ENCODE results near the gene USP40.

Gene USP40

DNA sequence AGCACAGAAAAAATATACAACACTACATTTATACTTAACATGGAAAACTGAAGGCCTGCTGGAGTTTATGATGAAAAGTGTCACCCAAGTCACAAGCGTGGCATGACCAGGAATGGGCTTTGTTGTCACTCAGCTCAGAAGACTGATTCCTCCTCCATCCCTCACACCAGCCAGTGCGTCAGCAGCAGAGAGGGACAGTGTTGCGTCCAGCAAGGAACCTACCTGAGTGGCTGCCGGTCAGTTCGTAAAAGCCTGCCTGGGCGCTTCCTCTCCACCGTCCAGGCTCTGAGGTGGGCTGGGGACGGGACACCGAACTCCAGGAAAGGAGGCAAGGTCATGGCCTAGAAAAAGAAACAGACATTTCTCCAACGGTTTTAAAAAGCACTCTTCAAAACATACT is 77.4 kb downstream of the USP40 start:
- Histone ChIP-seq H3K27me3 (ENCODE audit: insufficient read depth, low read length, poor library complexity, severe bottlenecking) (no peaks in the 10 kb centered on the region), H3K9ac (ENCODE audit: low read depth, low read length, poor library complexity, severe bottlenecking) (no peak overlapping the region), H3K36me3 (ENCODE audit: insufficient read depth, low read length) (peaks cover 8% of the 10 kb centered on the region; the same call in 1 of the 2 replicates), H3F3A (ENCODE audit: low read depth) (no peaks in the 10 kb centered on the region), H3K79me2 (ENCODE audit: insufficient read depth, low read length) (no peaks in the 10 kb centered on the region), H3K4me1 (ENCODE audit: insufficient read depth, low read length, poor library complexity, severe bottlenecking) (no peaks in the 10 kb centered on the region), H3K9me2 (replicated peaks; ENCODE audit: low read depth, low read length) (no peaks in the 10 kb centered on the region), H4K20me1 (ENCODE audit: insufficient read depth, low read length, poor library complexity, severe bottlenecking) (no peaks in the 10 kb centered on the region), H3K9me3 (ENCODE audit: insufficient read depth, low read depth, low read length) (no peaks in the 10 kb centered on the region), H2AFZ (ENCODE audit: low read length) (no peak overlapping the region), H3K4me3 (ENCODE audit: low read length, poor library complexity, severe bottlenecking) (no peak overlapping the region), H3K4me2 (ENCODE audit: low read depth, low read length, poor library complexity, severe bottlenecking) (no peak overlapping the region)
- no peak for TF ChIP-seq EZH2phosphoT487 (IDR thresholded peaks at IDR 0.05; ENCODE audit: borderline replicate concordance)
- TF ChIP-seq, protein P1, sequence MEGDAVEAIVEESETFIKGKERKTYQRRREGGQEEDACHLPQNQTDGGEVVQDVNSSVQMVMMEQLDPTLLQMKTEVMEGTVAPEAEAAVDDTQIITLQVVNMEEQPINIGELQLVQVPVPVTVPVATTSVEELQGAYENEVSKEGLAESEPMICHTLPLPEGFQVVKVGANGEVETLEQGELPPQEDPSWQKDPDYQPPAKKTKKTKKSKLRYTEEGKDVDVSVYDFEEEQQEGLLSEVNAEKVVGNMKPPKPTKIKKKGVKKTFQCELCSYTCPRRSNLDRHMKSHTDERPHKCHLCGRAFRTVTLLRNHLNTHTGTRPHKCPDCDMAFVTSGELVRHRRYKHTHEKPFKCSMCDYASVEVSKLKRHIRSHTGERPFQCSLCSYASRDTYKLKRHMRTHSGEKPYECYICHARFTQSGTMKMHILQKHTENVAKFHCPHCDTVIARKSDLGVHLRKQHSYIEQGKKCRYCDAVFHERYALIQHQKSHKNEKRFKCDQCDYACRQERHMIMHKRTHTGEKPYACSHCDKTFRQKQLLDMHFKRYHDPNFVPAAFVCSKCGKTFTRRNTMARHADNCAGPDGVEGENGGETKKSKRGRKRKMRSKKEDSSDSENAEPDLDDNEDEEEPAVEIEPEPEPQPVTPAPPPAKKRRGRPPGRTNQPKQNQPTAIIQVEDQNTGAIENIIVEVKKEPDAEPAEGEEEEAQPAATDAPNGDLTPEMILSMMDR (conservative IDR thresholded peaks at IDR 0.05; ENCODE audit: low read length) = no peak

DNA sequence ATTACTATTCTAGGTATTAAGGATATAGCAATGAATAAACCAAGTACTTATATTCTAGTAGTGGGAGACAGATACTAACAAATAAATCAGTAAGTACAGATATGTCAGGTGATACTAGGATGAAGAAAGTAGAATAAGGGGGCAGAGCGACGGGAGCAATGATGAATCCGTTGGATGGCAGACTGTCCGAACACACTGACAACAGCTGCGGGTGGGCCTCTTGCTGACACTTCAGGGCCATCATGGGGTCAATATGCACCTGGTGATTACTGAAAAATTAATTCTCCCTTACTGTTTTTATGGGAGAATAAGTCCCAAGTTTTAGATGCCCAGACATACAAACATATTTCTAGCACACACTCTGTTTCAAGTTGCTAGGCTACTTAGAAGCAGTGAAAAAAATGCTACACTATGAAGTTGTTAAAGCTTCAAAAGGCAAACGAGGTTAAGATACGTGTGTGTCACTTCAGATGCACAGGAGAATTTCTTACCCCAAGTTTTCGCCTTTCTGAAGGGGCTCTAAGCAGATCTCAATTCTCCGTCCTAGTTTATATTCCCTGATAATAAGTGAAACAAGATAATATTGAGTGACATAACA is 78.7 kb downstream of the USP40 start:
- no peak overlapping the region for H2AFZ ChIP-seq (ENCODE audit: low read length)
- H4K20me1 ChIP-seq (ENCODE audit: insufficient read depth, low read length, poor library complexity, severe bottlenecking) = no peaks in the 10 kb centered on the region
- H3K4me3 ChIP-seq (ENCODE audit: low read length, poor library complexity, severe bottlenecking) = no peak overlapping the region
- H3K27me3 ChIP-seq (ENCODE audit: insufficient read depth, low read length, poor library complexity, severe bottlenecking) = no peaks in the 10 kb centered on the region
- TF ChIP-seq EZH2phosphoT487 (IDR thresholded peaks at IDR 0.05; ENCODE audit: borderline replicate concordance) = no peak
- TF ChIP-seq, protein P1 (conservative IDR thresholded peaks at IDR 0.05; ENCODE audit: low read length) = no peak
- H3F3A ChIP-seq (ENCODE audit: low read depth) = no peaks in the 10 kb centered on the region
- no peaks in the 10 kb centered on the region for H3K79me2 ChIP-seq (ENCODE audit: insufficient read depth, low read length)
- H3K9me2 ChIP-seq (replicated peaks; ENCODE audit: low read depth, low read length) = no peaks in the 10 kb centered on the region
- no peaks in the 10 kb centered on the region for H3K9me3 ChIP-seq (ENCODE audit: insufficient read depth, low read depth, low read length)
- no peak overlapping the region for H3K4me2 ChIP-seq (ENCODE audit: low read depth, low read length, poor library complexity, severe bottlenecking)
- no peaks in the 10 kb centered on the region for H3K4me1 ChIP-seq (ENCODE audit: insufficient read depth, low read length, poor library complexity, severe bottlenecking)
- no peak overlapping the region for H3K9ac ChIP-seq (ENCODE audit: low read depth, low read length, poor library complexity, severe bottlenecking)
- peaks cover 8% of the 10 kb centered on the region; the same call in 1 of the 2 replicates for H3K36me3 ChIP-seq (ENCODE audit: insufficient read depth, low read length)

DNA sequence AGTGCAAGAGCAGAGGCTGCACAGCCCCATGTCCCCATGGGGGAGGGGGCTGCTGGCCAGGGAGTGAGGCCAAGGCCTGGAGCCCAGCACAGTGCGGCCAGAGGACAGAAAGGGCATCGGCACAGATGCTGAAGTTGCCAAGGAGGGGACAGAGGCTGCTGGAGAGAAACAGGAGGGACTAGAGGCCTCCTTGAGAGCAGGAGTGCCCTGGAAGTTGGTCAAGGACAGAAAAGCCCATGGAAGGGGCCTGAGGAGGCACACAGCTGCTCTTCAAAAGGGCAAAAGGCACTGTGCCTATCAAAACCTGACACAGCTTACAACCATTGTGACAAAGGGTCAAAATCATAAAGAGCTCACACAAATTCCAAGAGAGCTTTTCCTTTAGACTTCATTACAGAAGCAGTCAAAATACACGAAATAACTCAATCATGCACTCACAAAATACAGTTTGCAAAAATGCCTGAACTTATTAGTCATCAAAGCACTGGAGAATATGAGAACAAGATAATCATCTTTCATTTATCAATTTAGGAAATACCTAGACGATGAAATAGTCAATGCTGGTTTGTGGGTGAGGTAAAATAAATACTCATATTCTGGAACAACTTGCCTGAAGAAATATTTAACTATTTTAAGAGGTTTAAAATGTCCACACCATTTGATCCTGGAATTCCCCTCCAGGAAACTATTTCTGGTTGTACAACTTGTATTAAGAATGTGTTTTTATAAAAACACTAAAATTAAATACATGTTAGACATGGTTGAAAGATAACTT is 79.6 kb downstream of the USP40 start:
- no peak for TF ChIP-seq EZH2phosphoT487 (IDR thresholded peaks at IDR 0.05; ENCODE audit: borderline replicate concordance)
- TF ChIP-seq, protein P1 (conservative IDR thresholded peaks at IDR 0.05; ENCODE audit: low read length) = no peak

More for the DNA sequence above, 79.6 kb downstream of the USP40 start:
- Histone ChIP-seq H3K27me3 (ENCODE audit: insufficient read depth, low read length, poor library complexity, severe bottlenecking) (no peaks in the 10 kb centered on the region), H3K79me2 (ENCODE audit: insufficient read depth, low read length) (no peaks in the 10 kb centered on the region), H3K36me3 (ENCODE audit: insufficient read depth, low read length) (peaks cover 8% of the 10 kb centered on the region; the same call in 1 of the 2 replicates), H3F3A (ENCODE audit: low read depth) (no peaks in the 10 kb centered on the region), H3K9me2 (replicated peaks; ENCODE audit: low read depth, low read length) (no peaks in the 10 kb centered on the region), H3K4me3 (ENCODE audit: low read length, poor library complexity, severe bottlenecking) (no peak overlapping the region), H3K9ac (ENCODE audit: low read depth, low read length, poor library complexity, severe bottlenecking) (no peak overlapping the region), H3K9me3 (ENCODE audit: insufficient read depth, low read depth, low read length) (no peaks in the 10 kb centered on the region), H3K4me2 (ENCODE audit: low read depth, low read length, poor library complexity, severe bottlenecking) (no peak overlapping the region), H2AFZ (ENCODE audit: low read length) (no peak overlapping the region), H3K4me1 (ENCODE audit: insufficient read depth, low read length, poor library complexity, severe bottlenecking) (no peaks in the 10 kb centered on the region), H4K20me1 (ENCODE audit: insufficient read depth, low read length, poor library complexity, severe bottlenecking) (no peaks in the 10 kb centered on the region)

All from Loucy (cell line).